Right renal cortex interstitium (tissue), 3 donors: ENCODE results near the gene STMP1. TPM values are rescaled to one million over a fixed set of nuclear protein-coding genes. Genes with fewer than 3 reads are reported as not detected.
"Not testable (repeated sequence)": the region's sequence is repeated elsewhere in the genome, so short reads cannot be mapped to it uniquely, and the experiment has no call there.

Experiments used
- DNase-seq, 3 donors: peaks; one replicate each; pipeline ENCODE4 v3.0.0-alpha.2; 2013; ENCODE audit warnings: low read depth in 3 of 3, low spot score in 2 of 3
- polyA plus RNA-seq, 3 donors: library from polyadenylated mRNA; unstranded; fragments of 120-200 nt; gene quantifications; one replicate each; pipeline ENCODE4 v1.2.1, GENCODE V29; 2013; ENCODE audit not compliant: insufficient read length in 3 of 3

STMP1 gene
- 10 to 100 TPM; 78.2 to 92.6 (median 89.5) TPM for polyA plus RNA-seq

GRCh38 chr7:135662373-135663114 lies at the start of gene STMP1:
TSS of gene STMP1 (plus strand) at chr7:135662514.
- peak; percentile 72 to 82 (median 81) for DNase-seq

GRCh38 chr7:135616136-135616535 lies 46.2 kb upstream of the STMP1 start:
- no peak for DNase-seq

GRCh38 chr7:135617781-135618180 lies 44.5 kb upstream of the STMP1 start:
- no peak for DNase-seq

GRCh38 chr7:135618510-135618909 lies 43.8 kb upstream of the STMP1 start:
- DNase-seq, result no peak

GRCh38 chr7:135620447-135620846 lies 41.9 kb upstream of the STMP1 start:
- DNase-seq, result no peak

- DNase-seq, result peak; percentile 42 to 67 (median 62)
These were observed 41.1 kb upstream of the STMP1 start for GRCh38 chr7:135620980-135621850.

GRCh38 chr7:135634191-135634878 lies 28.0 kb upstream of the STMP1 start:
- DNase-seq, result no peak

GRCh38 chr7:135639690-135640089 lies 22.6 kb upstream of the STMP1 start:
- DNase-seq, result not testable (repeated sequence)

GRCh38 chr7:135644154-135644553 lies 18.2 kb upstream of the STMP1 start:
- DNase-seq, result no peak

- no peak for DNase-seq
These were observed 17.6 kb upstream of the STMP1 start for GRCh38 chr7:135644729-135645128.

GRCh38 chr7:135645296-135645904 lies 16.9 kb upstream of the STMP1 start:
- no peak for DNase-seq

GRCh38 chr7:135647755-135648154 lies 14.6 kb upstream of the STMP1 start:
- DNase-seq, result no peak

GRCh38 chr7:135648235-135648634 lies 14.1 kb upstream of the STMP1 start:
- DNase-seq, result no peak

GRCh38 chr7:135650831-135651573 lies 11.3 kb upstream of the STMP1 start:
- no peak for DNase-seq

- DNase-seq, result no peak
These were observed 8.8 kb upstream of the STMP1 start for GRCh38 chr7:135653340-135654080.

- no peak for DNase-seq
These were observed 3.8 kb upstream of the STMP1 start for GRCh38 chr7:135658564-135658963.

GRCh38 chr7:135659159-135659846 lies 3.0 kb upstream of the STMP1 start:
- DNase-seq, result no peak

- no peak for DNase-seq
These were observed 797 bp upstream of the STMP1 start for GRCh38 chr7:135661311-135662122.
